BE2C (cell line): ENCODE measurements around the gene STARD13.

Experiments used
- DNase-seq: peaks from one replicate; pipeline ENCODE4 v3.0.0-alpha.2; 2020
- H3K27me3 ChIP-seq: fragments of 250-450 bp; sonication (Bioruptor Pico); 2 replicates; pipeline ENCODE4 v1.5.1; 2020; ENCODE audit warnings: mild to moderate bottlenecking
- H3K36me3 ChIP-seq: fragments of 250-450 bp; sonication (Bioruptor Pico); 2 replicates; pipeline ENCODE4 v1.5.1; 2020; ENCODE audit warnings: mild to moderate bottlenecking
- H3K4me1 ChIP-seq: fragments of 250-450 bp; sonication (Bioruptor Pico); 2 replicates; pipeline ENCODE4 v1.5.1; 2020
- H3K4me3 ChIP-seq: 2 replicates; pipeline ENCODE4 v1.5.1; 2011; ENCODE audit warnings: low read depth, low read length
- H3K9me3 ChIP-seq: fragments of 250-450 bp; sonication (Bioruptor Pico); 2 replicates; pipeline ENCODE4 v1.5.1; 2020
- CTCF ChIP-seq: IDR thresholded peaks from 2 replicates; pipeline ENCODE4 v1.5.1; 2012; ENCODE audit warnings: mild to moderate bottlenecking, low read depth, low read length

STARD13 gene

GRCh38 chr13:33172911-33173310 lies 112.6 kb downstream of the STARD13 start:
- Histone ChIP-seq H3K36me3 (no peaks in the 10 kb centered on the region), H3K4me1 (peaks cover 6% of the 10 kb centered on the region; the same call in 1 of the 2 replicates), H3K27me3 (no peaks in the 10 kb centered on the region), H3K9me3 (no peaks in the 10 kb centered on the region), H3K4me3 (no peak overlapping the region)
- no peak for DNase-seq
- TF ChIP-seq CTCF = no peak

GRCh38 chr13:33172400-33172799 lies 113.2 kb downstream of the STARD13 start:
- H3K4me1 ChIP-seq = peaks cover 6% of the 10 kb centered on the region; the same call in 1 of the 2 replicates
- no peaks in the 10 kb centered on the region for H3K36me3 ChIP-seq
- no peaks in the 10 kb centered on the region for H3K9me3 ChIP-seq
- DNase-seq = no peak
- no peak overlapping the region for H3K4me3 ChIP-seq
- no peak for TF ChIP-seq CTCF
- H3K27me3 ChIP-seq = no peaks in the 10 kb centered on the region

GRCh38 chr13:33169273-33169980 lies 116.1 kb downstream of the STARD13 start:
- no peaks in the 10 kb centered on the region for H3K9me3 ChIP-seq
- H3K27me3 ChIP-seq = no peaks in the 10 kb centered on the region
- TF ChIP-seq CTCF = no peak
- H3K4me1 ChIP-seq = no peaks in the 10 kb centered on the region
- H3K36me3 ChIP-seq = no peaks in the 10 kb centered on the region
- no peak for DNase-seq
- H3K4me3 ChIP-seq = no peak overlapping the region

GRCh38 chr13:33168321-33168960 lies 117.1 kb downstream of the STARD13 start:
- TF ChIP-seq CTCF = no peak
- no peaks in the 10 kb centered on the region for H3K9me3 ChIP-seq
- no peak for DNase-seq
- no peaks in the 10 kb centered on the region for H3K27me3 ChIP-seq
- no peaks in the 10 kb centered on the region for H3K4me1 ChIP-seq
- H3K4me3 ChIP-seq = no peak overlapping the region
- H3K36me3 ChIP-seq = no peaks in the 10 kb centered on the region

GRCh38 chr13:33167491-33167890 lies 118.1 kb downstream of the STARD13 start:
- no peak for DNase-seq
- H3K27me3 ChIP-seq = no peaks in the 10 kb centered on the region
- H3K4me3 ChIP-seq = no peak overlapping the region
- no peaks in the 10 kb centered on the region for H3K9me3 ChIP-seq
- no peaks in the 10 kb centered on the region for H3K36me3 ChIP-seq
- TF ChIP-seq CTCF = no peak
- no peaks in the 10 kb centered on the region for H3K4me1 ChIP-seq

GRCh38 chr13:33165787-33166186 lies 119.8 kb downstream of the STARD13 start:
- H3K27me3 ChIP-seq = no peaks in the 10 kb centered on the region
- no peak overlapping the region for H3K4me3 ChIP-seq
- no peaks in the 10 kb centered on the region for H3K36me3 ChIP-seq
- H3K4me1 ChIP-seq = no peaks in the 10 kb centered on the region
- no peak for DNase-seq
- no peaks in the 10 kb centered on the region for H3K9me3 ChIP-seq
- TF ChIP-seq CTCF = no peak
